Bronchial epithelial cell (primary cell): ENCODE results near the gene GOLGA8O. TPM values are rescaled to one million over a fixed set of nuclear protein-coding genes. Genes with fewer than 3 reads are reported as not detected.
A peak's percentile ranks its signal among the peaks of the same experiment; 100 is the strongest.
"Not testable (repeated sequence)": the region's sequence is repeated elsewhere in the genome, so short reads cannot be mapped to it uniquely, and the experiment has no call there.

Source experiments
- DNase-seq: peaks from one replicate; pipeline ENCODE4 v3.0.0-alpha.2; 2010; ENCODE audit warnings: low read depth
- FAIRE-seq: peaks from 2 replicates; lab custom pipeline; 2011; peaks lifted over from hg19 to GRCh38; lab: Jason Lieb, UNC
- H3K27me3 ChIP-seq: 2 replicates; pipeline ENCODE4 v1.5.1; 2011; ENCODE audit warnings: low read length; ENCODE audit not compliant: control insufficient read depth, insufficient read depth
- H3K36me3 ChIP-seq: 2 replicates; pipeline ENCODE4 v1.5.1; 2011; ENCODE audit warnings: low read length; ENCODE audit not compliant: control insufficient read depth, insufficient read depth
- H3K4me3 ChIP-seq: 2 replicates; pipeline ENCODE4 v1.5.1; 2011; ENCODE audit warnings: mild to moderate bottlenecking, low read depth, low read length, control low read depth
- total RNA-seq: library from RNA; depleted of rRNA; stranded (reverse); fragments of >200 nt; gene quantifications from 2 replicates; pipeline ENCODE4 v1.2.1, GENCODE V29; 2014

Gene GOLGA8O
- total RNA-seq, result 0.51 TPM in 1 of 2 replicates, not detected in the other

DNA sequence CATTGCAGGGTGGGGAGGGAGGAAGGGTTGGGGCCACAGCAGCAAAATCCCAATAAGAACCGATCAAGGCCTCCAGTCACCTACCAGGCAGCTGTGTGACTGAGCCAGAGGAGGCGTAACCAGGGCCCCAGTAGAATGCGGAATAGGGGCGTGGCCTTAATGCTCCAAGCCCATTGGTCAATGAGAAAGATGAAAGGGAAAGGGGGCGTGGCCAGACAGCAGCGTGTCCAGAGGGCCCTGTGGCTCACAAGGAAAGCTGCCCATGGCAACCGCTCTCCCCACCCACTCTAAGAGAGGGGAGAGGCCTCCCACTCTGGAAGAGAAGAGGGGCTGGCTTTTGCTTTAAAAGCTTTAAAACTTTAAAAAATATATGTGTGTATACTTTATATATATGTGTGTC, at the start of gene GOLGA8O:
GOLGA8O (minus strand) TSS at position 101 of the 400 bp plus-strand sequence; CDS start at position 3, 98 bp downstream.
- not testable (repeated sequence) for FAIRE-seq

GRCh38 chr15:32504152-32504811, 48.8 kb upstream of the GOLGA8O start:
- DNase-seq, H3K36me3 ChIP-seq, FAIRE-seq, H3K27me3 ChIP-seq, H3K4me3 ChIP-seq: not testable (repeated sequence)

More for the DNA sequence above, at the start of gene GOLGA8O:
- not testable (repeated sequence) for H3K4me3 ChIP-seq, DNase-seq, H3K36me3 ChIP-seq, H3K27me3 ChIP-seq

- not testable (repeated sequence) for DNase-seq, H3K36me3 ChIP-seq, FAIRE-seq, H3K27me3 ChIP-seq, H3K4me3 ChIP-seq
These were observed 47.5 kb upstream of the GOLGA8O start for GRCh38 chr15:32502946-32503345.

DNA sequence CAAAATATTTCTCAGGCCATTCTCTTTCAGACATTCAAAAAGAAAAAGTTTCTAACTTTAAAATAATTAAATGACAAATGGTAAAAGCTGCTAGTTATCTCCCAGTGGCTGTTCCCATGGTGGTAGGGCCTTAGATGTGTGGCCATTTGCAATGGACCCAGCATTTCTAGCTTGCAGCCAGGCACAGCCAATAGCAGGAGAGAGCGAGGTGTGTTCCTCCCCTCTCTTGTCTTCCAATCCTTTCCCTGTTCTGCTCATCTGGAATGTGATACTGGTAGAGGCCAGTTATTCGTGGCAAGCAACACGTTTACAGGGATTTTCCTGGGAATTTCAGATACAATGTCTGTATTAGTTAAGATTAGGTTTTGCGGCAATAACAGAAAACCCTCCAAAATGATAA, 37.3 kb upstream of the GOLGA8O start:
- FAIRE-seq, H3K36me3 ChIP-seq, H3K27me3 ChIP-seq, H3K4me3 ChIP-seq, DNase-seq: not testable (repeated sequence)

DNA sequence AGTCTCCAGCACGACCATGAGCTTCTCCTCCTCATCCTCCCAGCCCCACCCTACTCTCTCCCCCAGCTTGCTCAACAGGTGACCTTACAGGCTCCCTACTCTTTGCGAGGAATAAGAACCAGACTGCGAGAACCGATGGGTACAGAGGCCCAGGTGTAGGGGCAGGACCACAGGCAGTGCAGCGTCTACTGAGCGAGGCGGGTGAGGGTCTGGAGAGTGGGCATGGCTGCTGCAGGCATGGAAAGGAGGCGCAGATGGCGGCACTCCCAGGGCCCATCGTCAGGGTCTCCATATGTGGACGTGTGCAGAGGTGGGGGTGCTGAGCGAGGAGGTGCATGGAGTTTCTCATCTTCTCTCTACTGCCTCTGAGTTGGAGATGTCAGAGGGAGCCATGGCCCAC, 31.0 kb upstream of the GOLGA8O start:
- not testable (repeated sequence) for H3K27me3 ChIP-seq, DNase-seq, H3K36me3 ChIP-seq, H3K4me3 ChIP-seq, FAIRE-seq

DNA sequence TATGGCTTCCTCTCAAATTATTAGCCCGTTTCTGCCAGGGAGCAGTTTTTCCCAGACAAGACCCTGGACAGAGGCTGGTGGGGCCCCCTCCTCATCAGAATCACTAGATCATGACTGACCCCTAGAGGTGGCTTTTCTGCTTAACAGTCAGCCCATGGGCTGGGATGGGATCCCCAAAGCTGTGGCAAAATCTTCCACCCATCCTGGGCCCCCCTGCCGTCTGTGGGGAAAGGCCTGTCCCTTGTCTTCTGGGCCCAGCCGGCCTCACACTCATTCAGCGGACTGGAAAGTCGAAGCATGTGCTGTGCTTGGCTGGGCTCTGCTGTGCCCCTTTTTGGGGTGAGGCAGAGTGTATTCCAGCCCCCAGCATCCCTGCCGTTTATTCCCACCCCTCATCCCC, 27.9 kb upstream of the GOLGA8O start:
- not testable (repeated sequence) for DNase-seq, H3K36me3 ChIP-seq, H3K4me3 ChIP-seq, H3K27me3 ChIP-seq, FAIRE-seq

DNA sequence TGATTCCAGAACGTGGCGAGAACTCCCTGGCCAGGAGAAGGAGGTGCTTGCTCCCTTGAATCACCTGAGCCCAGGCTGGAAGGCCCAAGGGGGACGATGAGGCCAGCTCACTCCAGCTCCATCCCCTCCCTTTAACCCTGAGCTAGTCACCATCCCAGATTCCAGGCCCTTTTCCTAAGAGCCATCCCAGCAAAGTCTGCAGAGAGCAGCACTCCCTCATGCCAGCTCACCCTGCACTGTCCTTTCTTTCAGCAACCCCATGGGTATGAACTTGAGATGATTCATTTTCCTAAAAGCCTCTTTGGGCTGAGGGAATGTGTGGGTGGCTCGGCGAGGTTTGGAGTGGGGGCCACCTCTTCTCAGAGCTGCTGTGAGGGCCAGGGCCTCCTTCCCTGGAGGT, 26.2 kb upstream of the GOLGA8O start:
- not testable (repeated sequence) for H3K27me3 ChIP-seq, H3K4me3 ChIP-seq, H3K36me3 ChIP-seq, DNase-seq
- FAIRE-seq, result peak; percentile 36

- H3K27me3 ChIP-seq, DNase-seq, FAIRE-seq, H3K4me3 ChIP-seq, H3K36me3 ChIP-seq: not testable (repeated sequence)
These were observed 12.6 kb upstream of the GOLGA8O start for GRCh38 chr15:32468076-32468475.

GRCh38 chr15:32440445-32440977, 14.9 kb downstream of the GOLGA8O start:
- FAIRE-seq, H3K27me3 ChIP-seq, H3K36me3 ChIP-seq, DNase-seq, H3K4me3 ChIP-seq: not testable (repeated sequence)

- not testable (repeated sequence) for H3K36me3 ChIP-seq, H3K4me3 ChIP-seq, DNase-seq, H3K27me3 ChIP-seq, FAIRE-seq
These were observed 21.1 kb downstream of the GOLGA8O start for GRCh38 chr15:32434102-32434963.

- H3K4me3 ChIP-seq, H3K27me3 ChIP-seq, DNase-seq, FAIRE-seq, H3K36me3 ChIP-seq: not testable (repeated sequence)
These were observed 27.8 kb downstream of the GOLGA8O start for GRCh38 chr15:32427635-32428034.

DNA sequence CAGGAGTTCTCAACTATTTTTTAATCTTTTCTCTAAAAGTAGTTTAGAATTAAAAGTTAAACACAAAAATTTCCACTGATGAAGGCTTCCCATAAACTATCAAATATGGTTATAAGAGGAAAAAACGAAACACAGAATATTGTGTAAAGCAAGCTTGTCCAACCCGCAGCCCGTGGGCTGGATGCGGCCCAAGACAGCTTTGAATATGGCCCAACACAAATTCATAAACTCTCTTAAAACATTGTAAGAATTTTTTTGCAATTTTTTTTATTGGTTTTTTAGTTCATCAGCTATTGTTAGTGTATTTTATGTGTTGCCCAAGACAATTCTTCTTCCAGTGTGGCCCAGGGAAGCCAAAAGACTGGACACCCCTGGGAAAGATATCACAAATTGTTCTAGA, 28.9 kb downstream of the GOLGA8O start:
- H3K27me3 ChIP-seq, H3K4me3 ChIP-seq, H3K36me3 ChIP-seq, DNase-seq, FAIRE-seq: not testable (repeated sequence)

DNA sequence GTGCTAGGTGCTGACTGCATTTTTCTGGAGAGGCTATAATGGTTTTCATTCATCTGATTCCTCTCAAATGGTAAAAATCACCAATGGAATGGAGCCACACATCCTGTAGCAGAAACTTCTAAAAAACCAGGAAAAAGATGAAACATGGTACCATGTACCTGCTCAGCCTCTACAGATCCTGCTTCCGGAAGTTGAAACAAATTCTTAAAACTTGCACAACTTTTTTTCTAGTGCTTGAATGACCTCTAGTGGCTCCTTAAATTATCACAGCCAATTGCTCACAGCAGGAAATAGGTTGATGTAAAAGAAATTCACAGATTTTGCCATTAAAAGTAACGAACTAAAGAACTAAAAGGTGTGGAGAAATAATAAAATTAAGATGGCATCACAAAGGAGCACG, 47.5 kb downstream of the GOLGA8O start:
- not testable (repeated sequence) for FAIRE-seq, DNase-seq, H3K36me3 ChIP-seq, H3K4me3 ChIP-seq, H3K27me3 ChIP-seq

- FAIRE-seq, result not testable (repeated sequence)
These were observed 52.2 kb downstream of the GOLGA8O start, which contains the start of gene GOLGA8K for GRCh38 chr15:32403192-32403591. Gene GOLGA8K (minus strand): TSS chr15:32403292. CDS start chr15:32403194, 98 bp downstream.

More at GRCh38 chr15:32403192-32403591, 52.2 kb downstream of the GOLGA8O start, which contains the start of gene GOLGA8K:
- not testable (repeated sequence) for H3K4me3 ChIP-seq, DNase-seq, H3K27me3 ChIP-seq, H3K36me3 ChIP-seq
